GM12878 (cell line): Measurements from ENCODE around the gene EBF3. TPM values are rescaled to one million over a fixed set of nuclear protein-coding genes. Genes with fewer than 3 reads are reported as not detected.

ENCODE experiments used
- BCLAF1 ChIP-seq: fragments of 450-650 bp; IDR thresholded peaks from 2 replicates; pipeline ENCODE4 v1.6.1; 2017; ENCODE audit warnings: antibody characterized with exemption, mild to moderate bottlenecking, moderate library complexity
- FOXM1 ChIP-seq: IDR thresholded peaks from 2 replicates; pipeline ENCODE4 v1.6.1; 2012; ENCODE audit warnings: low read depth, mild to moderate bottlenecking, inconsistent platforms, low read length, moderate library complexity
- GATAD2B ChIP-seq: fragments of 450-650 bp; conservative IDR thresholded peaks from 2 replicates; pipeline ENCODE4 v1.6.1; 2017; ENCODE audit warnings: low read depth, mild to moderate bottlenecking, moderate library complexity
- IRF4 ChIP-seq: IDR thresholded peaks from 2 replicates; pipeline ENCODE4 v1.6.1; 2011; ENCODE audit warnings: low read depth, low read length
- LARP7 ChIP-seq: fragments of 450-650 bp; IDR thresholded peaks from 2 replicates; pipeline ENCODE4 v1.6.1; 2017; ENCODE audit warnings: mild to moderate bottlenecking
- MTA3 ChIP-seq: IDR thresholded peaks from 2 replicates; pipeline ENCODE4 v1.6.1; 2012; ENCODE audit warnings: low read length, inconsistent platforms, borderline replicate concordance
- NFYA ChIP-seq: IDR thresholded peaks from 2 replicates; pipeline ENCODE4 v1.6.1; 2011; ENCODE audit warnings: low read depth, mild to moderate bottlenecking, low read length, improper control_type of control experiment, borderline replicate concordance
- RAD21 ChIP-seq: IDR thresholded peaks from 2 replicates; pipeline ENCODE4 v1.6.1; 2011; ENCODE audit warnings: mild to moderate bottlenecking, low read depth, low read length, moderate library complexity; ENCODE audit not compliant: insufficient read depth
- SKIL ChIP-seq: fragments of 450-650 bp; IDR thresholded peaks from 2 replicates; pipeline ENCODE4 v1.6.1; 2017; ENCODE audit warnings: mild to moderate bottlenecking, low read depth, inconsistent platforms; ENCODE audit not compliant: poor library complexity, severe bottlenecking
- SMC3 ChIP-seq: IDR thresholded peaks from 2 replicates; pipeline ENCODE4 v1.6.1; 2011; ENCODE audit warnings: low read length, improper control_type of control experiment, borderline replicate concordance
- ZBTB40 ChIP-seq: fragments of 450-650 bp; IDR thresholded peaks from 2 replicates; pipeline ENCODE4 v1.6.1; 2016; ENCODE audit warnings: mild to moderate bottlenecking, moderate library complexity, borderline replicate concordance
- polyA plus RNA-seq, 11 experiments: library from polyadenylated mRNA; depleted of rRNA in 4 of 11; unstranded in 6 of 11; stranded (reverse) in 5 of 11; fragments of >200 nt; fragmentation: Nextera tagmentation in 4 of 11; fragmentation: Illumina TruSeq in 1 of 11; extraction: Ambion mirVana in 4 of 11; extraction: Trizol in 1 of 11; gene quantifications; 1 replicate in 1 of 11; 2 replicates in 10 of 11; pipeline versions ENCODE4 v1.2.1 to v1.2.3, GENCODE V29; 2011 to 2016; ENCODE audit warnings: inconsistent platforms in 2 of 11, missing spikeins in 2 of 11, low read depth in 1 of 11
- total RNA-seq, 4 experiments: library from RNA; depleted of rRNA in 3 of 4; stranded (reverse); fragments of >200 nt in 3 of 4; fragmentation: Illumina TruSeq in 1 of 4; extraction: Trizol in 1 of 4; gene quantifications; 2 replicates each; pipeline versions ENCODE4 v1.2.1 to v1.2.3, GENCODE V29; 2013 to 2021

The EBF3 gene
- total and polyA plus RNA-seq, 10 of the 15 experiments (the other 5 are each of a cell fraction or from before 2014, with no cell fraction given) = not detected

- no peak for TF ChIP-seq ZBTB40
- no peak for TF ChIP-seq FOXM1
- no peak for TF ChIP-seq LARP7
- no peak for TF ChIP-seq BCLAF1
- no peak for TF ChIP-seq MTA3
- no peak for TF ChIP-seq NFYA
- TF ChIP-seq SKIL = no peak
- no peak for TF ChIP-seq RAD21
- TF ChIP-seq SMC3 = no peak
- no peak for TF ChIP-seq GATAD2B
- TF ChIP-seq IRF4 = no peak
Observed at GRCh38 chr10:129878835-129879234, 85.2 kb downstream of the EBF3 start (continued).
